Fibroblast of the conjunctiva (primary cell): ENCODE results near the gene FDX1.
"Not testable (repeated sequence)": the region's sequence is repeated elsewhere in the genome, so short reads cannot be mapped to it uniquely, and the experiment has no call there.

Experiments used
- DNase-seq: peaks from one replicate; pipeline ENCODE4 v3.0.0-alpha.2; 2010; ENCODE audit warnings: low read depth

Gene FDX1, protein sequence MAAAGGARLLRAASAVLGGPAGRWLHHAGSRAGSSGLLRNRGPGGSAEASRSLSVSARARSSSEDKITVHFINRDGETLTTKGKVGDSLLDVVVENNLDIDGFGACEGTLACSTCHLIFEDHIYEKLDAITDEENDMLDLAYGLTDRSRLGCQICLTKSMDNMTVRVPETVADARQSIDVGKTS

DNA sequence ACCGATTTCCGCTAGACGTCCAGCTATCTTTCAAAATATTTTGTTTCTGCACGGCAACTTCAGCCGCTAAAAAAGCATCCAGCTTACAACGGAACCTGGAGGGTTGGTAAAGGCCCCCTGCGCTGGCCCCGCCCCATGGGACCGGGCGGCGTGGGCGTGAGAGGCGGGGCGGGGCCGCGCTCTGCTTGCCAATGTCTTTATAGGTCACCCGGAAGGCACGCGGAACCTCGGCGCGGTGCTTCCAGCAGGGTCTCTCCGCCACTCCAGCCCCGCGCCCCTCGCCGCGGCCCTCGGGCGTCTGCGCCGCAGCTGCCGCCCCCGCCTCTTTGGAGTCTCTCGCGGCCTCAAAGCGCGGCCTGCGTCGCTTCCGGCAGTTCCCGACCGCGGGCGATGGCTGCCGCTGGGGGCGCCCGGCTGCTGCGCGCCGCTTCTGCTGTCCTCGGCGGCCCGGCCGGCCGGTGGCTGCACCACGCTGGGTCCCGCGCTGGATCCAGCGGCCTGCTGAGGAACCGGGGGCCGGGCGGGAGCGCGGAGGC, at the start of gene FDX1:
TSS of gene FDX1 (plus strand) at position 218 of the 536 bp plus-strand sequence. CDS start at position 391, 173 bp downstream.
- peak; percentile 56 for DNase-seq

DNA sequence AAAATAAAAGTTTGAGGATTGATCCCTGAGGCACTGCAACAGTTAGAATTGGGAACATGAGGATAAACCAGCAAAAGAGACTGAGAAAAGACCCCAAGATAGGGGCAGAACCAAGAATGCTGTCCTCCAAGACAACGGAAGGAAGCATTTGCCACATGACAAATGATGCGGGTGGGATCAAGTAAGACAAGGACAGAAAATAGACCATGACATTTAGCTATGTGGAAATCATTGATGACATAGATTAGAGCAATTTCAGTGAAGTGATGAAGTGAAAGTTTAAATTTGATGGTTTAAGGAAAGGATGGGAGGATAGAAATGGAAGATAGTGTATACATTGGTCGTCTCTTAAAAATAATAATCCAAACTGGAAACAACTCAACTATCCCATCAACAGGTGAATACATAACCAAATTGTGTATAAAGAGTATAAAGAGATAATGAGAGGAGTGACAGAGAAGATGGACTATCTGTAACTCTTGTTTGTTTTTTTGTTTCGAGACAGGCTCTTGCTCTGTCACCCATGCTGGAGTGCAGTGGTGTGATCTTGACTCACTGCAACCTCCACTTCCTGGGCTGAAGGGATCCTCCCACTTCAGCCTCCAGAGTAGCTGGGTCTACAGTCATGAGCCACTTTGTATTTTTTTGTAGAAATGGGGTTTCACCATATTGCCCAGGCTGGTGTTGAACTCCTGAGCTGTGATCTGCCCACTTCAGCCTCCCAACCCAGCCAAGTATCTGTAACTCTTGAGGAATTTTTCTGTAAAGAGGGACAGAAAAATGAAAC, 48.7 kb upstream of the FDX1 start:
- DNase-seq, result no peak

DNA sequence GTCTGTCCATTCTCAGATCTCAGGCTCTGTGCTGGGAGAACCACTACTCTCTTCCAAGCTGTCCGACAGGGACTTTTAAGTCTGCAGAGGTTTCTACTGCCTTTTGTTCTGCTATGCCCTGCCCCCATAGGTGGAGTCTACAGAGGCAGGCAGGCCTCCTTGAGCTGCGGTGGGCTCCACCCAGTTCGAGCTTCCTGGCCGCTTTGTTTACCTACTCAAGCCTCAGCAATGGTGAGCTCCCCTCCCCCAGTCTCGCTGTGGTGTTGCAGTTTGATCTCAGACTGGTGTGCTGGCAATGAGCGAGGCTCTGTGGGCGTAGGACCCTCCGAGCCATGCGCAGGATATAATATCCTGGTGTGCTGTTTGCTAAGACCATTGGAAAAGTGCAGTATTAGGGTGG, 41.5 kb upstream of the FDX1 start:
- DNase-seq, result not testable (repeated sequence)

DNA sequence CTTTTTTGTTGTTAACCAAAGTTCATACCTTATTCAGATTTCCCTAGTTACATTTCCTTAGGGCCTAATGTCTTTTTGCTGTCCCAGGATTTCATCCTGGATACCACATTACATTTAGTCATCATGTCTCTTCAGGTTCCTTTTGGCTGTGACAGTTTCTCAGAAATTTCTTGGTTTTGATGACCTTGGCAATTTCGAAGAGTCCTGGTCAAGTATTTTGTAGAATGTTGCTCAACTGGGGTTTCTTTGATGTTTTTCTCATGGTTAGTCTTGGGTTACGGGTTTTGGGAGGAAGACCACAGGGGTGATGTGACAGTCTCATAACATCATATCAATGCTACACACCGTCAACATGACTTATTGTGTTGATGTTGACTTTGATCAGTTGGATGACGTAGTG, 39.8 kb upstream of the FDX1 start:
- no peak for DNase-seq

DNA sequence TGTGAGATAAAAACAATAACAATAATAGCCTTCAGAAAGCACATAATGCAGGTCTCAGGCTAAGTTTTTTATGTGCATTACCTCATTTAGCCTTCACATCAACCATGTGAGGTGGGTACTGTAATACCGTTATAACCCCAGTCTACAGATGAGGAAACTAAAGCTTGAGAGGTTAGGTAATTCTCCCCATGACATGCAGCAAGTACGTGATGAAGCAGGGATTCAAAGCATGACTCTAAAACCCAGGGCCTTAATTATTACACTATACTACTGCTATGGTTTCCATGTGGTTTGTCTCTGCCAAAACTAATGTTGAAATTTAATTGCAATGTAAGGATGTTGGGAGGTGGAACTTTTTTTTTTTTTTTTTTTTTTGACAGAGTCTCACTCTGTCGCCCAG, 37.7 kb upstream of the FDX1 start:
- no peak for DNase-seq

DNA sequence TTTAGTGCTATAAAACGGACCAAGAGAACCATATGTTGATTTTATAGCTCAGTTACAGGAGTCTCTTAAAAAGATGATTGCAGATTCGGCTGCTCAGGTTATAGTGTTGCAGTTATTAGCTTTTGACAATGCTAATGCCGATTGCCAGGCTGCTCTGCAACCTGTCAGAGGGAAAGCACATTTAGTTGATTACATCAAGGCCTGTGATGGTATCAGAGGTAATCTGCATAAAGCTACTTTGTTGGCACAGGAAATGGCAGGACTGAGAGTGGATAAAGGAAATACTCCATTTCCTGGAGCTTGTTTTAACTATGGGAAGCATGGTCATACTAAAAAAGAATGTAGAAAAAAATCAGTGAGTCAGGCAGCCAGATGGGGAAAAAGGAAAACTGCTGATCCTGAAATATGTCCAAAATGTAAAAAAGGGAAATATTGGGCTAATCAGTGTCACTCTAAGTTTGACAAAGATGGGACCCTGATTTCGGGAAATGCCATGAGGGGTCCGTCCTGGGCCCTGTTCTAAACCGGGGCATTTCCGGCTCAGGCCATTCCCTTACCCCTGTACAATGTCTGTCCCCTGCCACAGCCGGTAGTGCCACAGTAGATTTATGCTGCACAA, 32.0 kb upstream of the FDX1 start:
- DNase-seq, result not testable (repeated sequence)

DNA sequence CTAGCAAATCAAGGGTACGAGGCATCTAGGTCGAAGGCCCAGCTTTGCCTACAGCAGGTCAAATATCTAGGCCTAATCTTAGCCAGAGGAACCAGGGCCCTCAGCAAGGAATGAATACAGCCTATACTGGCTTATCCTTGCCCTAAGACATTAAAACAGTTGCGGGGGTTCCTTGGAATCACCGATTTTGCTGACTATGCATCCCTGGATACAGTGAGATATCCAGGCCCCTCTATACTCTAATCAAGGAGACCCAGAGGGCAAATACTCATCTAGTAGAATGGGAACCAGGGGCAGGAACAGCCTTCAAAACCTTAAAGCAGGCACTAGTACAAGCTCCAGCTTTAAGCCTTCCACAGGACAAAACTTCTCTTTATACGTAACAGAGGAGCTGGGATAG, 26.2 kb upstream of the FDX1 start:
- not testable (repeated sequence) for DNase-seq

DNA sequence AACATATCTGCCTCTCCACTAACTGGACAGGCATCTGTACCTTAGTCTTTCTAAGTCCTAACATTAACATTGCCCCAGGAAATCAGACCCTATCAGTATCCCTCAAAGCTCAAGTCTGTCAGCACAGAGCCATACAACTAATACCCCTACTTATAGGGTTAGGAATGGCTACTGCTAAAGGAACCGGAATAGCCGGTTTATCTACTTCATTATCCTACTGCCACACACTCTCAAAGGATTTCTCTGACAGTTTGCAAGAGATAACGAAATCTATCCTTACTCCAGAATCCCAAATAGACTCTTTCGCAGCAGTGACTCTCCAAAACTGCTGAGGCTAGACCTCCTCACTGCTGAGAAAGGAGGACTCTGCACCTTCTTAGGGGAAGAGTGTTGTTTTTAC, 24.1 kb upstream of the FDX1 start:
- not testable (repeated sequence) for DNase-seq

DNA sequence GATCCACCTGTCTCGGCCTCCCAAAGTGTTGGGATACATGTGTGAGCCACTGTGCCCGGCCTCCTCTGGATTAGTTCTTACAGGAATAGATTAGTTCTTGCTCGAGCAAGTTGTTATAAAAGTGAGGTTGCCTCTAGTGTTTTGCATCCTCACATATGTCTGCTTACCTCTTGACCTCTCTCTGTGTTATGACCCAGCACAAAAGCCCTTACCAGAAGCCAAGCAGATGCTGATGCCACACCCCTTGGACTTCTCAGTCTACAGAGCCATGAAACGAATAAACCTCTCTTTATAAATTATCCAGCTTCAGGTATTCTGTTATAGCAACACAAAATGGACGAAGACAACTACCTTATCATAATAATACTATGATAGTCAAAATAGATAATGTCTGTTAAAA, 22.4 kb upstream of the FDX1 start:
- no peak for DNase-seq

DNA sequence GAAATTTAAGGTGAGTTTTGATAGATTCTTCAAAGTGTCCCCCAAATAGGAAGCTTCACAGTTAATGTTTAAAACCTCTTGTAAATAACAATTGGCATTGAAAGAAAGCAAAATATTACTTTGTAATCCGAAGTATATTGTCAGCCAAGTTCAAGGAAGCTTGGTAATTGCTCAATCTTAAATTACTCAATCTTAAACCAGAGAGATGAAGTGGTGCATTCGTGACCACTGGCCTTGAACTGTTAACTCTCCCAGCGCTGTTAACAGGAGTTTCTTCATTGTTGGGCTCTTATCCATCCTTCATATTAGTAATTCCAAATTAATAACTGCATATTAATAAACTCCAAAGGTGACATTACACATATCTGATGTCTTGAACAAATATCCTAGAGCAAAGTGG, 20.6 kb upstream of the FDX1 start:
- no peak for DNase-seq

DNA sequence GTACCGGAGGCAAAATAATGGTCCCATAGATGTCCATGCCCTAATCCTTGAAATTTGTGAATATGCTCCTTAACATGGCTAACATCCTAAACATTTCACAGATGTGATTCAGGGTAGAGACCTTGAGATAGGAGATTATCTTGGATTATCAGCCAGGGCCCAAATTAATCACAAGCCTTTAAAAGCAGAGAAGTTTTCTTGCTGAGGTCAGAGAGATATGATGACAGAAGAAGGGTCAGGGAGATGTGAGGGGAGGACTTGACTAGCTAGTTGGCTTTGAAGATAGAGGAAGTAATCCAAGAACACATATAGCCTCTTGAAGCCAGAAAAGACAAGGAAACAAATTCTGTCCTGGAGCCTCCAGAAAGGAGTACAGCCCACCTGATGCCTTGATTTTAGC, 19.1 kb upstream of the FDX1 start:
- DNase-seq, result no peak

DNA sequence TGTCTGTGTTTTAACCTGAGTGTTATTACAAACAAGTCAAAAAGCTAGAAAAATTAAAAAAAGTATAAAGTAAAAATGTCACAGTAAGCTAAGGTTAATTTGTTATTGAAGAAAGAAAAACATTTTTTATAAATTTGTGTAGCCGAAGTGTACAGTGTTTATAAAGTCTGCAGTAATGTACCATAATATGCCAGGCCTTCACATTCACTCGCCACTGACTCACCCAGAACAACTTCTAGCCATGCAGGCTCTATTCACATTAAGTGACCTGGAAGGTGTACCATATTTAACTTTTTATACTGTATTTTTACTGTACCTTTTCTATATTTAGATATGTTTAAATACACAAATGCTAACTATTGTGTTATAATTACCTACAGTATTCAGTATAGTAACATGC, 14.7 kb upstream of the FDX1 start:
- no peak for DNase-seq

DNA sequence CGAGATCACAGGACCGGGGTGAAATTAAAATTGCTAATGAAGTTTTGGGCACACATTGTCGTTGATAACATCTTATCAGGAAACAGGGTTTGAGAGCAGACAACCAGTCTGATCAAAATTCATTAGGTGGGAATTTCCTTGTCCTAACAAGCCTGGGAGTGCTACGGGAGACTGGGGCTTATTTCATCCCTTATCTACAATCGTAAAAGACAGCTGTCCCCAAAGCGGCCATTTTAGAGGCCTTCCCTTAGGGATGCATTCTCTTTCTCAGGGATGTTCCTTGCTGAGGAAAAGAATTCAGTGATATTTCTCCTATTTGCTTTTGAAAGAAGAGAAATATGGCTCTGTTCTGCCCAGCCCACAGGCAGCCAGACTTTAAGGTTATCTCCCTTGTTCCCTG, 8.1 kb upstream of the FDX1 start:
- DNase-seq, result not testable (repeated sequence)

DNA sequence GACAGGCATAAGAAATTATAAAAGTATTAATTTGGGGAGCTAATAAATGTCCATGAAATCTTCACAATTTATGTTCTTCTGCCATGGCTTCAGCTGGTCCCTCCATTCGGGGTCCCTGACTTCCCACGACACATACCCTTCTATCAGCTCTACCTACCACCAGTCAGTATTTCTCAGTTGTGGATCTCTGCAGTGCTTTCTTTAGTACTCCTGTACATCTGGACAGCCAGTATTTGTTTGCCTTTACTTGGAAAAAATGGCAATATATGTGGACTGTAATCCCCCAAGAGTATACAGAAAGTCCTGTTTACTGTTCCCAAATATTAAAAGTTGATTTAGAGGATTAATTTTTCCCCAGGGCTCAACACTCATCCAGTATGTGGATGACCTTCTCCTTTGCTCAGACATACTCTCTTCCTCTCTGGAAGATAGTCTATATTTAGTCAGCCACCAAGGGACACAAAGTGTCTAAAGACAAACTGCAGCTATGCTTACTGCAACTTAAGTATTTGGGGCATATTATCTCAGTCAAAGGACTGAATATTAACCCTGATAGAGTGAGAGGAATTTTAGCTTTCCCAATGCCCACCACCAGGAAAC, 7.3 kb upstream of the FDX1 start:
- no peak for DNase-seq

DNA sequence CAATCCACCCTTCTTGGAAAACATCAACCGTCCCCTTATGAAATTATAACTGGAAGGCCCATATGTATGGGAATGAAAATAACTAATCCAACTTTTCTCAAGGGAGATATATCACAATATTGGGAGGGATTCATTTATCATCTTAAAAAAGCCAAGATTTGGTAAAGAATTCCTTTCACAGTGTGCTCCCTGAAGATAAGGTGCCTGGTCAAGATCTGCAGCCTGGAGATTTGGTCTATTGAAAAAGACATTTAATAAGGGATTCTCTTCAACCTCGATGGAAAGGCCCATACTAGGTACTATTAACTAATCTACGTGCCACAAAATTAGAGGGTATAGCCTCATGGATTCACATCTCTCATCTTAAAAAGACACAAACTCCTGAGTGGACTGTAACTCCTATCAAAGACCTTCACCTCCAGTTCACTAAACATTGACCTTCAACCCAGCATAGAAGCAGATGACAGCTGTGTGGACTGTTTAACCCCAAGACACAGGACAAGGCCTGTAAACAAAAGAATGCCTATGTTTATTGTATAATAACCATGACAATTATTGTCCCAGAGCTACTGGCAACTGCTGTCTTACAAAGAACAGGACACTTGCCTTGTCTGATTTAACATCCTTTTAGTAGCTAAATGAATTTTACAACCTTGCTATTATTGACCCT, 4.8 kb upstream of the FDX1 start:
- no peak for DNase-seq

DNA sequence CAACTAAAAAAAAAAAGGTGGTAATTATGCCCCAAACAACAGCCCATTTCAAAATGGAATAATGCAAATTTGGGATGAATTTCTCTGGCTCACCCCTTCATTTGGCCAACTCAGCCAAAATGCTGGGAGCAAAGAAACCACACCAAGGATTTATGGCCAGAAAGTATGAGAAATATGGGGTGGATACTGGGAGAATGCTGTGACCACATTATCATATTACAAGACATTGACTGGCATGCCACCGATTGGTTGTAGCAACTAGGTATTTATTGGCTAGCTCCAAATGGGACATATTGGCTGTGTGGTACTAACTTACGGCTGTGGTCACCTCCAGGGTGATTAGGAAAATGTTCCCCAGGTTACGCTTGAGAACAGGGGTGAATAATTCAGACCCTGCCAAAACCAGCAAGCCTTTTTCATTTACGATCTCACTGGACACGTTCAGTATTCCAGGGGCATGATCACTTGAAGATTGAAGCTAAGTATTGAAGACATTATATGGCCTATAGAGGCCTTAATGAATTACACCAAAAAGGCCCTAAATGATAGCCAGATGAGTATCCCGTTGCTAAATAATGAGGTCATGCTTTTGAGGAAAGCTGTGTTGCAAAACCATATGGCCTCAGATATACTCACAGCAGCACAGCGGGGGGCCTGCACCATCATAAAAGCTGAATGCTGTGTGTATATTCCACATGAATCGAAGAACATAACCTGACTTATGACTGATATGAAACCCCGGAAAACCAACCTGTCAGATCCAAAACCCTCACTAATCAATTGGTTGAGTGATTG, 3.8 kb upstream of the FDX1 start:
- peak; percentile 65 for DNase-seq

DNA sequence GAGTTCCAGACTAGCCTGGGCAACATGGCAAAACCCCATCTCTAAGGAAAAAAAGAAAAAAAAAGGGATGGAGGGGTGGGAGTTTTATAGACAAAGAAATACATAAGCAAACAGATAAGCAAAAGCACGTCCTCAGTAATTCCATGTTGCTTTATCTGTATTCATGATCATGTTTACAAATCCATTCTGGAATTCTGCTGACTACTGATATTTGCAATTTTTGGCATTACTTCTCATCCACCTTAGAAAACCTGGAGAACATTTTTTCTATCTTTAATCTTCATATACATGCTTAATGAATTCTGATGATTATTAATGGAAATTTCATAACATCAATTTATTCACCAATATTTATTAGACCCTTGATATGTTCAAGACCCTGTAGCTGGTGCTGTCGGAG, 1.7 kb upstream of the FDX1 start:
- no peak for DNase-seq

DNA sequence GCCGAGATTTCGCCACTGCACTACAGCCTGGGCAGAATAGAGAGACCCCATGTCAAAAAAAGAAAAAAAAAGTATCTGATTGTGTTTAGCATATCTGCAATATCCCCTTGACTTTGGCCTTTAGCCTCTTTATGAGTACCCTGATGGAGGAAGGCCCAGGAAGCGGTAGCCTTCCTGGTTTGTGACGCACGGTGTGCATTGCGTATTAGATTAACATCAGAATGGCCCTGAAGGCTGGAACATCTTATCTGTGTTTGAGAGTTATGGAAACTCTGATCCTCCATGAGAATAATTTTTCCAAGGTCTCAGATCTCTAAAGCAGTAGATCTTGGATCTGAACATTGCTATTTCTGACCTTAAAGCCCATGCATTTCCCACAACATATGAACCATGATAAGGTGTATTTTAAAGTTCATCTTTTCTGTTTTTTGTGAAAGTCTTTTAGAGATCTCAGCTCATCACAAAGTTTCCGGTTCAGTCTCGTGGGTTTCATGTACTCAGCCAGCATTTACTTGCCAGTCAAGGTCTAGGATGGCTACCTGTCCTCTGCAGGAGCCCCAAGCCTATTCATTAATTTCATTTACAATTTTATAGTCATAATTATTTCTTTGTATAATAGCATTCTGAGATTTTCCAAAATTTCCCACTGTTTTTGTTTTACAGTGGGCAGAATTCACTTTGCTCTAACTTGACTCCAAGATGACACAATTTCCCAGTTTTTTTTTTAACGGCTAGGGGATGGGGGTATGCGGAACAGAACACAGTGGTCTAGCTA, 605 bp upstream of the FDX1 start:
- no peak for DNase-seq

DNA sequence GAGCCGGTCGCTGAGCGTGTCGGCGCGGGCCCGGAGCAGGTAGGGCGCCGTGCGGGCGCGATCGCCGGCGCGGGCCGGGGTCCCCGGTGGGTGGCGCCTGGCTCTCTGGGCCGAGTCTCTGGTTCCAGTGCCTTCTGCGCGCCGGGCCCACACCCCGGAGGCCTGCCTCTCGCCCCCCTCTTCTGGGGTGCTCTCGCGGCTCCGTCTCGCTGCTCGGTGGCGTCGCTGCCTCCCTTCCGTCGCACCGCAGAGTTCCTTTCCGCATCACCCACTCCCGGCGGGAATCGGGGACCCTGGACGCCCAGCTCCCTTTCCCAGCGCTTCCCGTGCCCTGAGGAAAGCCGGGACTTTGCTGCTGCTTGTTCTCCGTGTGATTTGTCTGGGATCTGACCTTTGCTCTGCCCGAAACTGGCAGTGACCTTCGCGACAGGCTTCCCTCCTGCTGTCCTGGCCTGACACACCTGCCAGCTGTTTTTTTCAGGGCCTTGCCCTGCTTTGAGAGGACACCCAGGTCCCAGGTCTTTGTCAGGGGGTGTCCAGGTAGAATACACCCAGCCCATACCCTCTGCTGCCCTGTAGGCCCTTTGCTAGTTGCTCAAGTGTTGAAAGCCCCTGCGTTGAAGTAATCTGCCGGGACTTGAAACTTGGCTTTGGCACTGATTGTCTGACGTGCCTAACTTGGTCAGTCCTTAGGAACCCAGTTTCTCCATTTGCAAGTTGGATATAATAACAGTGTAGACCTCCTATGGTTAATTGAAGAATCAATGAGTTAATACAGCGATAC, 711 bp downstream of the FDX1 start:
- no peak for DNase-seq
